PC-3 (cell line): ENCODE results near the gene UFSP2.

ENCODE experiments used
- EZH2 ChIP-seq: fragments of 300-600 bp; sonication (generic); IDR thresholded peaks from one replicate; pipeline ENCODE4 v1.6.1; 2017; ENCODE audit warnings: antibody characterized with exemption, mild to moderate bottlenecking, low read length; ENCODE audit not compliant: unreplicated experiment
- EZH2phosphoT487 ChIP-seq: fragments of 300-600 bp; sonication (generic); IDR thresholded peaks from 2 replicates; pipeline ENCODE4 v1.6.1; 2018; ENCODE audit warnings: mild to moderate bottlenecking, antibody characterized with exemption, low read length, borderline replicate concordance
- TF ChIP-seq, protein P1 (sequence below): fragments of 300-600 bp; sonication (generic); conservative IDR thresholded peaks from 2 replicates; pipeline ENCODE4 v1.5.1; 2017; ENCODE audit warnings: antibody characterized with exemption, low read depth, mild to moderate bottlenecking, low read length

DNA sequence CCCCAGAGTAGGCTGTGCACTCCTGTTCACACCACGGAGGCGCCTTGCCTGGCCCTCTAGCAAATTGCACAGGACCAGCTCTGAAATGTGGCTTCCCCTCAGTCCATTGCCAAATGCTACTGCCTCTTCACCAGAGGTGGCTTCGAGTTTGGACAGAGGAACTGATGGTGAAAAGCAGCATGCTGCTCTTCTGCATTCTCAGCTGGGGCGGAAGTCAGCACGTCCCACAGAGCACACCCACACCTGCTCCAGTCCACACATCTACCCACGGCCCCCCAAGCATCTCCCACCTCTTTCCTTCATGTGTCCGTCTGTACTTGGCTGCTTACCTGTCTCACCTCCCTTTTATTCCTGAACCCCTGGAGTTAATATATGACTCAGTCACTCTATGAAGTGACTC is 73.6 kb downstream of the UFSP2 start:
- TF ChIP-seq, protein P1, sequence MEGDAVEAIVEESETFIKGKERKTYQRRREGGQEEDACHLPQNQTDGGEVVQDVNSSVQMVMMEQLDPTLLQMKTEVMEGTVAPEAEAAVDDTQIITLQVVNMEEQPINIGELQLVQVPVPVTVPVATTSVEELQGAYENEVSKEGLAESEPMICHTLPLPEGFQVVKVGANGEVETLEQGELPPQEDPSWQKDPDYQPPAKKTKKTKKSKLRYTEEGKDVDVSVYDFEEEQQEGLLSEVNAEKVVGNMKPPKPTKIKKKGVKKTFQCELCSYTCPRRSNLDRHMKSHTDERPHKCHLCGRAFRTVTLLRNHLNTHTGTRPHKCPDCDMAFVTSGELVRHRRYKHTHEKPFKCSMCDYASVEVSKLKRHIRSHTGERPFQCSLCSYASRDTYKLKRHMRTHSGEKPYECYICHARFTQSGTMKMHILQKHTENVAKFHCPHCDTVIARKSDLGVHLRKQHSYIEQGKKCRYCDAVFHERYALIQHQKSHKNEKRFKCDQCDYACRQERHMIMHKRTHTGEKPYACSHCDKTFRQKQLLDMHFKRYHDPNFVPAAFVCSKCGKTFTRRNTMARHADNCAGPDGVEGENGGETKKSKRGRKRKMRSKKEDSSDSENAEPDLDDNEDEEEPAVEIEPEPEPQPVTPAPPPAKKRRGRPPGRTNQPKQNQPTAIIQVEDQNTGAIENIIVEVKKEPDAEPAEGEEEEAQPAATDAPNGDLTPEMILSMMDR = no peak
- no peak for TF ChIP-seq EZH2
- no peak for TF ChIP-seq EZH2phosphoT487
